GM12873 (cell line): ENCODE data around the gene MITF.

Experiments
- TF ChIP-seq, protein P1 (sequence below): IDR thresholded peaks from 2 replicates; pipeline ENCODE4 v1.5.1; 2012; ENCODE audit warnings: low read depth, mild to moderate bottlenecking, moderate library complexity, low read length, control low read depth; ENCODE audit not compliant: insufficient read depth; ENCODE audit errors: missing control alignments

MITF gene

DNA sequence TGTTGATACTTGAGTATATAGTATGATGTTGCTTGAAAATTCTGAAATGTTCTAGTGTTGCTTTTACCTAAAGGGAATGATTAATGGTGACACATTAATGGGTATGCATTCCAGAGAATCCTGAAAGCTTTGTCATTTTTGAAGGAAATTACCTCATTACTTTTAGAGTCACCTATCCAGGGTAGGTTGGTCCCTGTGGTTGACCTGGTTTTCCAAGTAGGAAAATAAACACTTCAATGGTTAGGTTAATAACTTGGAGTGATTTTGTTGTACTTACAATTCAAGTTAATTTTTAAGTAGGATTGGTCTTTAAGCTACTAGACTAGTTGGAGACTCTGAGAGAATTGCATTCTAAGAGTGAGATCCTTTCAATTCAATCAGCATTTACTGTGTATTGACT lies 31.0 kb downstream of the MITF start:
- TF ChIP-seq, protein P1, sequence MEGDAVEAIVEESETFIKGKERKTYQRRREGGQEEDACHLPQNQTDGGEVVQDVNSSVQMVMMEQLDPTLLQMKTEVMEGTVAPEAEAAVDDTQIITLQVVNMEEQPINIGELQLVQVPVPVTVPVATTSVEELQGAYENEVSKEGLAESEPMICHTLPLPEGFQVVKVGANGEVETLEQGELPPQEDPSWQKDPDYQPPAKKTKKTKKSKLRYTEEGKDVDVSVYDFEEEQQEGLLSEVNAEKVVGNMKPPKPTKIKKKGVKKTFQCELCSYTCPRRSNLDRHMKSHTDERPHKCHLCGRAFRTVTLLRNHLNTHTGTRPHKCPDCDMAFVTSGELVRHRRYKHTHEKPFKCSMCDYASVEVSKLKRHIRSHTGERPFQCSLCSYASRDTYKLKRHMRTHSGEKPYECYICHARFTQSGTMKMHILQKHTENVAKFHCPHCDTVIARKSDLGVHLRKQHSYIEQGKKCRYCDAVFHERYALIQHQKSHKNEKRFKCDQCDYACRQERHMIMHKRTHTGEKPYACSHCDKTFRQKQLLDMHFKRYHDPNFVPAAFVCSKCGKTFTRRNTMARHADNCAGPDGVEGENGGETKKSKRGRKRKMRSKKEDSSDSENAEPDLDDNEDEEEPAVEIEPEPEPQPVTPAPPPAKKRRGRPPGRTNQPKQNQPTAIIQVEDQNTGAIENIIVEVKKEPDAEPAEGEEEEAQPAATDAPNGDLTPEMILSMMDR: no peak

DNA sequence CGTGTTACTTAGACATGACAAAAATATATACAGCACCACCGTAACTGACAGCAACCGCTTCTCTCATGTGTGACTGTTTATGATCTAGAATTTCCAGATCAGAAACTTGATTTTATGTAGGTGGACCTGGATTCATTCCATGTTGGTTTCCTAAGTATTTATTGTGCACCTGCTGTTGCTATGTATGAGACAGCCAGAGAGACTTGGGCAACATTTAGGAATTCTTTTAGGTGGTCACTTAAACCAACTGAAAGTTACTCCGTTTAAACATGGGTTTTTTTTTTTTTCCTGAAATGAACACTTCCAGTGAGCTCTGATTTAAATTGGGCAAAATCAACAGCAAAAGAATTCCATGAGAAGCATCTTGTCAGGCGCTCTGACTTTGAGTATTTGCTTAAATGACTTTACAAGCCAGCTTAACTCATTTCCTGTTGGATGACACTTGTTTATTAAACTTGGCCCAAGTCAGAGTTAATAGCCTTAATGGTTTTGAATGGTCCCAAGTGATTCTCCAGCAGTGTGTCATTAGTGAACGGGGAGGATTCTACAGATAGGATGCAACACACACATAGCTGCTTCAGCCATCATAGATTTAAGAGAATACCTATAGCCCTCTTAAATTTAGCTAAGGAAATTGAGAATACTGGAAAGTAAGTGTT lies 31.8 kb downstream of the MITF start:
- TF ChIP-seq, protein P1: no peak

DNA sequence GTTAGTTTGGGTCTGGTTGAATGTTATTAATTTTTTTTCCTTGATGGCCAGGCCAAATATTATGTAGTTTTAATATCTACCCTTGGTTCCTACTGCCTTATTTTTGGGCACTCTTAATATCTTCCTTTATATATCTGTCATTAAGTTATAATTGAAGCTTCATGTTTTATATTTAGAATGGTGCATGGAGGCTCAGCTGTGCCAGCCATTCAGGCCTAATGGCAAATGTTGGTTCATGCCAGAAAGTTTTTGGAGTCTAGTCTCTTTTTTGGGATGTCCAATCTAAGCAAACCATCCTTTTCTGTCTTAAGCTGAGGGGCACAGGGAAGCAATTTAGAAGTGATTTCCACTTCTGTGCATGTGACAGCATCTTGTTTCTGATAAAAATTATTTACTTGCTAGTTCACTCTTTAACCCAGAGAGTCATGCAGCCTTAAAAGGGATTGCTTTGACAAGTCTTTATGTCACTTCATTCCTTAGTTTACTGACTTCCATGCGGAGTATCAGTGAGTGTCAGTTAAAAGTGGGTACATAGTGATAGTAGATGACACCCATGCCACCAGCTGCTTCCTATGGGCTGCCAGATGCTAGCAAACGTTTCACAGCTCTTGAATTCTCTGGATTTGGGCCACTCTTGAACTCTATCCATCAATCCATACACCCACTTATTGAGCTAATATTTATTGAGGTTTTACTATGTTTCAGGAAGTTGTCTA lies 33.0 kb downstream of the MITF start:
- TF ChIP-seq, protein P1: no peak

DNA sequence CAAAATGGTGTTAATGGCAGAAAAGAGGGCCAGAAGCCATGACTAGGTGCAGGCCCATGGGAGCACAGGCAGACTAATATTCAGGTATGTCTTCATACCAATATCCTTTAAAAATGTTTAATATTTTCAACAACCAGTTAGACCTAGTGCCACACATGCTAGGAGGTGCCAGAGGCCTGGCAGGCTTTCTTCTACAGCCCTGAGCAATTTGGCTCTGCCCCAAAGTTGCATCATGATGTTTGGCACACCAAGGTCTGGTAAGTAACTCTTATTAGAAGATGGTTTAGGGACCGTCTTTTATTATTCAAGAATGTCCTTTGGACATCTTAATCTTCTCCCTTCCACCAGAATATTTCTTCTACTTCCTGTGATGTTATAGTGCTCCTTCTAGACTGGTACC lies 34.8 kb downstream of the MITF start:
- TF ChIP-seq, protein P1: no peak

DNA sequence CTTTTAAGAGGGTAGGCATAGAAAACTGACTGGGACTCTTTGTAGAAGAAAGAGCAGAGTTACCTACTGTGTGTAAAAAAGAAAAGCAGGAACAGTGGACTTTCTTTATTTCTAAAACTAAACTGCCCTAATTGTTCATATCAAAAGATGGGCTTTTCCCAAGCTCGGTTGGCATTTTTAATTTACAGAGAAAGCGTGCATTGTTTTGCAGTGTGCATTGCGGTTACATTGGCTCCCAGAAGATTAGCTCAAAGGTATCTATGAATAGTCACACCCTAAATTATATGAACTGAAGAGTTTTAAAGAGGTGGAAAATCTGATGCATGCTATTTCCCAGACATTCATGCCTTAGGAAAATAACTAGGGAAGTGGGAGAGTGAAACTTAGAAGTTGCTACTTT lies 36.5 kb downstream of the MITF start:
- TF ChIP-seq, protein P1: no peak

DNA sequence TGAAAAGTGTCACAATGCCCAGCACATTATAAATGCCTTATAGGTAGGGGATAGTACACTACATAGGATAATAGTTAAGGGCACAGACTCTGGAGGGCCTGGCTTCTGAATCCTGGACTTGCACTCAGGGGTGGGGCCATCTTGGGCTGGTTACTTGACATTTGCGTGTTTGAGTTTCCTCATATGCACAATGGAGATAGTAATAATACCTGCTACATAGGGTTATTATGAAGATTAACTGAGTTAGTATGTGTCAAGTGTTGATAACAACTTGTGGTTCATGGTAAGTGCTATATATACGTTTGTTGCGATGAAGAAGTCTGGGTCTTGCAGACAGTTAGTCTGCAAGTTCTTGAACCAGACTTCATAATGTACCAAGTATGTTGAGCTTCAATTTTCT lies 37.0 kb downstream of the MITF start:
- TF ChIP-seq, protein P1: no peak

DNA sequence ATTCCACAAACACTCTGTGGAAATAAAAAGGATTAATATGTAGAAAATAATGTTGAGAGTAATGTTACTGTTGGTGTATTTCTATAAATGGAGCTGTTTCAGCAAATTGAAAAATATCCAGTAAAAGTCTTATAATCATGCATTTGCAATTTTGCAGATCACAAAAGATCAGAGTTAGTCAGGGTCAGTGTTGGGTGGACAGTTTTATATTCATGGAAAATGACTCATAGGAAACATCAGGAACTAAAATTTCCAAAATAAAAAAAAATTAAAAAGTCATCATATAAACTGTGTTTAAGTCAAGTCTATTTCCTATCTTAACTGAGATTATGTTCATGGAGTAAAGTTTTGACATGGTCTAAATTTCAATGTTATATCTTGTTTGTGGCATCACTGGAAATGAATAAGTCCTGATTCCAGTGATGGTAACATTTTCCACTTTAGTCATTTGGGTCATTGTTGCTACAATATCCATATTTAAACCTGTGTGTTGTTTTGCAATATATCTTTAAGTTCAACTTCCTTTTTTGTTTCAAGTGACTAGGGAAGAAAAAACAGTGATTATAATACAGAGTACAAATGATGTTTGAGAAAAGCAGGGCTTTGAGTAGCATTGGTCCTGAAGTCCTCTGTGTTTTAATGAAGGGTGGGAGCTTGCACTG lies 37.8 kb downstream of the MITF start:
- TF ChIP-seq, protein P1: no peak
